Body of pancreas (tissue), 4 donors: ENCODE data around the gene BEX2.

Source experiments
- POLR2A ChIP-seq, 3 donors: fragments of 450-650 bp; IDR thresholded peaks; one replicate each; pipeline ENCODE4 v1.6.1; 2016; ENCODE audit warnings: antibody characterized with exemption in 3 of 3, mild to moderate bottlenecking in 2 of 3
- TF ChIP-seq, protein P1 (sequence below), 7 experiments: fragments of 450-650 bp in 4 of 7; fragments of 200-600 bp in 3 of 7; sonication (generic) in 3 of 7; IDR thresholded peaks; one replicate each; pipeline ENCODE4 v1.5.1; 2016 to 2019; ENCODE audit warnings: antibody characterized with exemption in 7 of 7

- no peak for TF ChIP-seq POLR2A (IDR thresholded peaks at IDR 0.05)
- TF ChIP-seq, protein P1, sequence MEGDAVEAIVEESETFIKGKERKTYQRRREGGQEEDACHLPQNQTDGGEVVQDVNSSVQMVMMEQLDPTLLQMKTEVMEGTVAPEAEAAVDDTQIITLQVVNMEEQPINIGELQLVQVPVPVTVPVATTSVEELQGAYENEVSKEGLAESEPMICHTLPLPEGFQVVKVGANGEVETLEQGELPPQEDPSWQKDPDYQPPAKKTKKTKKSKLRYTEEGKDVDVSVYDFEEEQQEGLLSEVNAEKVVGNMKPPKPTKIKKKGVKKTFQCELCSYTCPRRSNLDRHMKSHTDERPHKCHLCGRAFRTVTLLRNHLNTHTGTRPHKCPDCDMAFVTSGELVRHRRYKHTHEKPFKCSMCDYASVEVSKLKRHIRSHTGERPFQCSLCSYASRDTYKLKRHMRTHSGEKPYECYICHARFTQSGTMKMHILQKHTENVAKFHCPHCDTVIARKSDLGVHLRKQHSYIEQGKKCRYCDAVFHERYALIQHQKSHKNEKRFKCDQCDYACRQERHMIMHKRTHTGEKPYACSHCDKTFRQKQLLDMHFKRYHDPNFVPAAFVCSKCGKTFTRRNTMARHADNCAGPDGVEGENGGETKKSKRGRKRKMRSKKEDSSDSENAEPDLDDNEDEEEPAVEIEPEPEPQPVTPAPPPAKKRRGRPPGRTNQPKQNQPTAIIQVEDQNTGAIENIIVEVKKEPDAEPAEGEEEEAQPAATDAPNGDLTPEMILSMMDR (IDR thresholded peaks at IDR 0.05), result no peak
These were observed 600 bp upstream of the BEX2 start for GRCh38 chrX:103311399-103311780.
